ENCODE results near the gene DSG2. TPM values are rescaled to one million over a fixed set of nuclear protein-coding genes. Genes with fewer than 3 reads are reported as not detected.

DSG2 gene
- total RNA-seq, 1 donor: 9.0 TPM

GRCh38 chr18:31572368-31572767 lies 74.4 kb downstream of the DSG2 start:
- Histone ChIP-seq H3K4me1 (ENCODE audit: insufficient read depth, low read length) (no peaks in the 10 kb centered on the region), H4K20me1 (ENCODE audit: insufficient read depth, low read length) (no peaks in the 10 kb centered on the region), H3K36me3 (ENCODE audit: insufficient read depth, low read length) (no peaks in the 10 kb centered on the region), H3K4me3 (ENCODE audit: insufficient read depth, low read length) (no peak overlapping the region), H2AFZ (ENCODE audit: low read length) (no peak overlapping the region), H3K27me3 (ENCODE audit: insufficient read depth, low read length) (no peaks in the 10 kb centered on the region), H3K79me2 (ENCODE audit: insufficient read depth, low read length) (no peaks in the 10 kb centered on the region), H3K9me3 (ENCODE audit: low read depth, low read length) (no peaks in the 10 kb centered on the region), H3K27ac (ENCODE audit: low read depth, low read length) (no peak overlapping the region), H3K4me2 (ENCODE audit: insufficient read depth, low read length) (no peak overlapping the region)
- TF ChIP-seq, protein P1, sequence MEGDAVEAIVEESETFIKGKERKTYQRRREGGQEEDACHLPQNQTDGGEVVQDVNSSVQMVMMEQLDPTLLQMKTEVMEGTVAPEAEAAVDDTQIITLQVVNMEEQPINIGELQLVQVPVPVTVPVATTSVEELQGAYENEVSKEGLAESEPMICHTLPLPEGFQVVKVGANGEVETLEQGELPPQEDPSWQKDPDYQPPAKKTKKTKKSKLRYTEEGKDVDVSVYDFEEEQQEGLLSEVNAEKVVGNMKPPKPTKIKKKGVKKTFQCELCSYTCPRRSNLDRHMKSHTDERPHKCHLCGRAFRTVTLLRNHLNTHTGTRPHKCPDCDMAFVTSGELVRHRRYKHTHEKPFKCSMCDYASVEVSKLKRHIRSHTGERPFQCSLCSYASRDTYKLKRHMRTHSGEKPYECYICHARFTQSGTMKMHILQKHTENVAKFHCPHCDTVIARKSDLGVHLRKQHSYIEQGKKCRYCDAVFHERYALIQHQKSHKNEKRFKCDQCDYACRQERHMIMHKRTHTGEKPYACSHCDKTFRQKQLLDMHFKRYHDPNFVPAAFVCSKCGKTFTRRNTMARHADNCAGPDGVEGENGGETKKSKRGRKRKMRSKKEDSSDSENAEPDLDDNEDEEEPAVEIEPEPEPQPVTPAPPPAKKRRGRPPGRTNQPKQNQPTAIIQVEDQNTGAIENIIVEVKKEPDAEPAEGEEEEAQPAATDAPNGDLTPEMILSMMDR (IDR thresholded peaks at IDR 0.05; ENCODE audit: extremely low read depth, low read depth, low read length): no peak
- peak; percentile 22 for DNase-seq (ENCODE audit: insufficient read length, low spot score, missing footprints)

GRCh38 chr18:31573051-31573450 lies 75.1 kb downstream of the DSG2 start:
- Histone ChIP-seq H3K79me2 (ENCODE audit: insufficient read depth, low read length) (no peaks in the 10 kb centered on the region), H4K20me1 (ENCODE audit: insufficient read depth, low read length) (no peaks in the 10 kb centered on the region), H3K4me3 (ENCODE audit: insufficient read depth, low read length) (no peak overlapping the region), H3K4me1 (ENCODE audit: insufficient read depth, low read length) (no peaks in the 10 kb centered on the region), H3K36me3 (ENCODE audit: insufficient read depth, low read length) (no peaks in the 10 kb centered on the region), H3K9me3 (ENCODE audit: low read depth, low read length) (no peaks in the 10 kb centered on the region), H3K4me2 (ENCODE audit: insufficient read depth, low read length) (no peak overlapping the region), H3K27ac (ENCODE audit: low read depth, low read length) (no peak overlapping the region), H3K27me3 (ENCODE audit: insufficient read depth, low read length) (no peaks in the 10 kb centered on the region), H2AFZ (ENCODE audit: low read length) (no peak overlapping the region)
- no peak for DNase-seq (ENCODE audit: insufficient read length, low spot score, missing footprints)
- TF ChIP-seq, protein P1 (IDR thresholded peaks at IDR 0.05; ENCODE audit: extremely low read depth, low read depth, low read length): no peak

- TF ChIP-seq, protein P1 (IDR thresholded peaks at IDR 0.05; ENCODE audit: extremely low read depth, low read depth, low read length): no peak
- Histone ChIP-seq H4K20me1 (ENCODE audit: insufficient read depth, low read length) (no peaks in the 10 kb centered on the region), H3K4me1 (ENCODE audit: insufficient read depth, low read length) (no peaks in the 10 kb centered on the region), H3K9me3 (ENCODE audit: low read depth, low read length) (no peaks in the 10 kb centered on the region), H3K27ac (ENCODE audit: low read depth, low read length) (no peak overlapping the region), H3K79me2 (ENCODE audit: insufficient read depth, low read length) (no peaks in the 10 kb centered on the region), H3K36me3 (ENCODE audit: insufficient read depth, low read length) (no peaks in the 10 kb centered on the region), H3K4me2 (ENCODE audit: insufficient read depth, low read length) (no peak overlapping the region), H3K27me3 (ENCODE audit: insufficient read depth, low read length) (no peaks in the 10 kb centered on the region), H3K4me3 (ENCODE audit: insufficient read depth, low read length) (no peak overlapping the region), H2AFZ (ENCODE audit: low read length) (no peak overlapping the region)
- DNase-seq (ENCODE audit: insufficient read length, low spot score, missing footprints): peak; percentile 19
Observed at GRCh38 chr18:31574359-31574758, 76.4 kb downstream of the DSG2 start.

GRCh38 chr18:31575515-31576257 lies 77.7 kb downstream of the DSG2 start:
- no peak overlapping the region for H2AFZ ChIP-seq (ENCODE audit: low read length)
- DNase-seq (ENCODE audit: insufficient read length, low spot score, missing footprints): no peak
- no peak overlapping the region for H3K4me3 ChIP-seq (ENCODE audit: insufficient read depth, low read length)
- H3K4me2 ChIP-seq (ENCODE audit: insufficient read depth, low read length): no peak overlapping the region
- no peaks in the 10 kb centered on the region for H3K27me3 ChIP-seq (ENCODE audit: insufficient read depth, low read length)
- no peaks in the 10 kb centered on the region for H3K9me3 ChIP-seq (ENCODE audit: low read depth, low read length)
- H3K27ac ChIP-seq (ENCODE audit: low read depth, low read length): no peak overlapping the region
- H3K36me3 ChIP-seq (ENCODE audit: insufficient read depth, low read length): no peaks in the 10 kb centered on the region
- H4K20me1 ChIP-seq (ENCODE audit: insufficient read depth, low read length): no peaks in the 10 kb centered on the region
- TF ChIP-seq, protein P1 (IDR thresholded peaks at IDR 0.05; ENCODE audit: extremely low read depth, low read depth, low read length): no peak
- H3K79me2 ChIP-seq (ENCODE audit: insufficient read depth, low read length): no peaks in the 10 kb centered on the region
- no peaks in the 10 kb centered on the region for H3K4me1 ChIP-seq (ENCODE audit: insufficient read depth, low read length)
